Stimulated activated naive CD8-positive, alpha-beta T cell treated with anti-CD3 and anti-CD28 coated beads, Interleukin-15, Interleukin-2, amounts not matched to agents 100 ng/mL and 50 ng/mL, for 24 hours (primary cell): ENCODE results near the gene BPIFB2.
"Not testable (repeated sequence)": the region's sequence is repeated elsewhere in the genome, so short reads cannot be mapped to it uniquely, and the experiment has no call there.

ENCODE experiments used
- H3K27ac Mint-ChIP-seq: one replicate; pipeline ENCODE4 v1.8.0; 2021; ENCODE audit warnings: mild to moderate bottlenecking, mixed read lengths
- H3K27me3 Mint-ChIP-seq: one replicate; pipeline ENCODE4 v1.8.0; 2021; ENCODE audit warnings: mixed read lengths
- H3K36me3 Mint-ChIP-seq: one replicate; pipeline ENCODE4 v1.8.0; 2021; ENCODE audit warnings: low read depth, mixed read lengths
- H3K4me1 Mint-ChIP-seq: one replicate; pipeline ENCODE4 v1.8.0; 2021; ENCODE audit warnings: low read depth, mixed read lengths
- H3K4me3 Mint-ChIP-seq: one replicate; pipeline ENCODE4 v1.8.0; 2021; ENCODE audit warnings: mild to moderate bottlenecking, mixed read lengths
- H3K9me3 Mint-ChIP-seq: one replicate; pipeline ENCODE4 v1.8.0; 2021; ENCODE audit warnings: mixed read lengths

BPIFB2 gene

DNA sequence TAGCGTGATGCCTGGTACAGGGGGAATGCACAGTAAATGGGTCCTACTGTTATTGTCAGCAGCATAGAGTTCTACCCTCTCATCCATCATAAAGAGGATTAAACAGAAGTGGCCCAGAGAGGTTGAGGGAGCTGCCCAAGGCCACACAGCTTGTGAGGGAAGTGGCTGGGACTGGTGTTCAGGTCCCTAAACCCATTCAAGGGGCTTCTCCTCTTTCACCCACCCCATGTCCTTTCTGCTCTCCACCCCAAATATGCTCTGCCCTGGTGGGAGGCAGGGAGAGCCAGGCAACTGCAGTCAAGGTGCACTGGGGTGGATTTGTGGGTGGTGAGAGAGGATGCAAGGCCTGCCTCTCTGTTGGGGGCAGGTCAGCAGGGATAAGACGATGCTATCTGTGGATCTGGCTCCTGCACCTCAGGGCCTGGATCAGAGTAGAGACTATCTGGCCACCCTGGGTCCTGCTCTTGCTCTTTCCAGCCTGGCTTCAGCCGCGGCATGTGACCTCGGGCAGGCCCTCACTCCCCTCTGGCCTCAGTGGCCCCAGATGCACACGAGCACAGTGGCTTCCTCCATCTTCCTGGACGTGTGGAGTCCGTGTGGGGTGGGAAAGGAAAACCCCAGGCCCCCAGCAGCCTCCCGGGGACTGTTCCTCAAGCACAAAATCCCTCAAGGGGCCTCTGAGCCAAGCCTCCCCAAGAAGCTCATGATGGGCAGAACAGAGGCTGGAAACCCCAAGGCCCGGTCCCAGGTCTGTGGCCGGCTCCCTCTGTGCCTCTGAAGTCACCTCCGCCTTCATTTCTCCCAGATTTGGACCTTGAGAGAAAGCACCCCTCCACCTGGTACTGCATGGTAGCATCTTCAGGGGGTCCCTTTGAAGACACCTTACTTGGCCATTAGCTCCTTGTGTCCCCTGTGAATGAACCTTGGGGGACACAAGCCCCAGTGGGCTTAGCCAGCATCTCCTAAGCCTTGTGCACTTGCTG lies 20.6 kb downstream of the BPIFB2 start:
- Mint-ChIP-seq H3K9me3 (peaks cover 1% of the 10 kb centered on the region), H3K27ac (no peak overlapping the region), H3K4me1 (no peaks in the 10 kb centered on the region), H3K4me3 (no peak overlapping the region), H3K36me3 (no peaks in the 10 kb centered on the region), H3K27me3 (no peaks in the 10 kb centered on the region)

DNA sequence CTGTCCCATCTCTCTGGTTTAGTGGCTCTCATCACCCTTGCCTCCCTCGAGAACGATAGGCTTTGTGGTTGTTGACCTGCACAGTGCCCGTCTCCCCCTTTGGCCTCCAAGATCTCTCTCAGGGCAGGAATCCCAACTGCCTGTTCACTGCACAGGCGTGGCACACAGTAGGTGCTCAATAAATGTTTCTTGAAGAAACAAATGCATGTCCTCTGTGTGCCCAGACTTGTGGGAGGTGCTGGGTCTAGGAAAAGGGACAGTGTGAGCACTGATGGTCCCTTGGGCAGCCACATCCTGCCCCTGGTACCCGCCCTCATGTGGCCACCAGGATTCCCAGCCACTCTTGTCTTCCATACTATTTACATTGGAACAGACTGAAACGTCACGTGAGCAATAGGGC lies 21.4 kb downstream of the BPIFB2 start:
- H3K9me3 Mint-ChIP-seq = peaks cover 5% of the 10 kb centered on the region
- H3K4me1 Mint-ChIP-seq = no peaks in the 10 kb centered on the region
- no peak overlapping the region for H3K27ac Mint-ChIP-seq
- no peaks in the 10 kb centered on the region for H3K36me3 Mint-ChIP-seq
- no peaks in the 10 kb centered on the region for H3K27me3 Mint-ChIP-seq
- no peak overlapping the region for H3K4me3 Mint-ChIP-seq

DNA sequence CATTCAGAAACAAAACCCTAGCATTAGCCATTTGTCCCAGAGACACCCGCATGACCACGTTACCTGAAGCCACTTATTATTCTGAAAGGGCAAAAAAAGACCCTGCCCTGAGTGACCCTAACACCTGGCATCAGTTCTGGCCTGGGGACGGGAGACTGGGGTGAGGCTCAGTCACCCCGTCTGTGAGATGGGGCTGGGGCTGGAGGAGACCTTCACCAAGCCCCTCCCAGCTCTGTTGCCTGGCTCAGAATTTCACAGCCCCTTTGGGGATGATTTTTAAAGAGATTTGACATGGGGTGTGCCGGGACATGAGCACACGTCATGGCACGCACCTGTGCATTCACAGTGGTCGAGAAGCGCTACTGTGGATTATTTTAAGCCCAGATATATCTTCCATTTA lies 22.6 kb downstream of the BPIFB2 start:
- H3K4me3 Mint-ChIP-seq = no peak overlapping the region
- no peaks in the 10 kb centered on the region for H3K4me1 Mint-ChIP-seq
- H3K27ac Mint-ChIP-seq = no peak overlapping the region
- no peaks in the 10 kb centered on the region for H3K36me3 Mint-ChIP-seq
- H3K27me3 Mint-ChIP-seq = no peaks in the 10 kb centered on the region
- peaks cover 5% of the 10 kb centered on the region for H3K9me3 Mint-ChIP-seq

DNA sequence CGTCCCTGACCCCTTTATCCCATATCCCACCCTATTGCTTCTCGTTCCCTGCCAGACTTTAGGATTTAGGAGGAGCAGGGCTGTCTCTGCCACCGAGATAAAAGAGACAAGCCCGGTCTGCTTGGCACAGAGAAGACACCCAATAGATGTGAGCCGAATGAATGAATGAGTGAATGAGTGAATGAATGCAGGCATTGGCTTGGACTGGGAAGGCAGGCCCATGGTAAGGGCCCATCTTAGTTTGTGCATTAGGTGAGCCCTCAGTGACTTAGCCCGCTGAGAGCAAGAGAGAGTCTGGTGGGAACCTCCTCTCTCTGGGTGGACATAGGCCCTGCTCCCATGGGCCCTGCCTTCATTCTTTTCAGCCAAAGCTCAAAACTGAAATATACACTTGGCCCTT lies 23.1 kb downstream of the BPIFB2 start:
- Mint-ChIP-seq H3K4me1 (no peaks in the 10 kb centered on the region), H3K27ac (no peak overlapping the region), H3K4me3 (no peak overlapping the region), H3K9me3 (peaks cover 5% of the 10 kb centered on the region), H3K36me3 (no peaks in the 10 kb centered on the region), H3K27me3 (no peaks in the 10 kb centered on the region)

DNA sequence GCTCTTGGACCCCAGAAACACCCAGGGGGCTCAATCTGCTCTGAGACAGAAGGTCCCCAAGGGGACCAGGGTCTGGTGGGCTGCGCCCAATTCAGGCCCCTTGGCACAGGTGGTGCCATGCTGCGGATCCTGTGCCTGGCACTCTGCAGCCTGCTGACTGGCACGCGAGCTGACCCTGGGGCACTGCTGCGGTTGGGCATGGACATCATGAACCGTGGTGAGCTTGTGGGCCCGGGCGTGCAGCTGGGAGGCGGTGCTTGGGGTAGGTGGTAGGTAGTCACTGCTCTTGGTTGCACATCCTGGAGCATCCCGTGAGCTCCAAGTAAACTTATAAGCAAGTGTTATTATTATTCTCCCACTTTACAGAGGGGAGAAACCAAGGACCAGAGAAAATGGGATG lies 24.0 kb downstream of the BPIFB2 start, which contains the start of gene BPIFB6:
TSS of gene BPIFB6 (plus strand) at position 118 of the 400 bp plus-strand sequence. CDS start at position 118, 0 bp downstream.
- no peaks in the 10 kb centered on the region for H3K36me3 Mint-ChIP-seq
- no peaks in the 10 kb centered on the region for H3K27me3 Mint-ChIP-seq
- peaks cover 5% of the 10 kb centered on the region for H3K9me3 Mint-ChIP-seq
- no peak within 1 kb of the TSS for H3K27ac Mint-ChIP-seq
- H3K4me3 Mint-ChIP-seq = no peak within 1 kb of the TSS
- H3K4me1 Mint-ChIP-seq = no peaks in the 10 kb centered on the region

DNA sequence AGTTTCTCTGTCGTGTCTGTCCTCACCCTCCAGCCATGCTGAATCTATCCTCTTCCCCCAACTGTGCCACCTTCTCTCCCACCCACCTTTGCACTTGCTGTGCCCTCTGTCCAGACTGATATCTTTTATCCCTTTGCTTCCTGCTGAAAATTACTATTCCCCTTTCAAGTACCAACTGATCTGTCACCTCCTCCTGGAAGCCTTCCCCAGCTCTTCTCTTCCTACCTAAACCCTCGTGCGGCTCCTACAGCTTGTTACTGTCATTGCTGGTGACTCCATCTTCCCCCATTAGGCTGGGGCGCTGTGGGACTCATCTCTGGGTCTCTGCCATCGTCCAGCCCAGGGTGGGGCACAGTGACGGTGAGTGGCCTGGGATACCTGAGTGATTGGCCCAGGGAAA lies 25.1 kb downstream of the BPIFB2 start:
- H3K4me3 Mint-ChIP-seq = no peak overlapping the region
- no peaks in the 10 kb centered on the region for H3K36me3 Mint-ChIP-seq
- peaks cover 5% of the 10 kb centered on the region for H3K9me3 Mint-ChIP-seq
- no peaks in the 10 kb centered on the region for H3K4me1 Mint-ChIP-seq
- no peaks in the 10 kb centered on the region for H3K27me3 Mint-ChIP-seq
- H3K27ac Mint-ChIP-seq = no peak overlapping the region

DNA sequence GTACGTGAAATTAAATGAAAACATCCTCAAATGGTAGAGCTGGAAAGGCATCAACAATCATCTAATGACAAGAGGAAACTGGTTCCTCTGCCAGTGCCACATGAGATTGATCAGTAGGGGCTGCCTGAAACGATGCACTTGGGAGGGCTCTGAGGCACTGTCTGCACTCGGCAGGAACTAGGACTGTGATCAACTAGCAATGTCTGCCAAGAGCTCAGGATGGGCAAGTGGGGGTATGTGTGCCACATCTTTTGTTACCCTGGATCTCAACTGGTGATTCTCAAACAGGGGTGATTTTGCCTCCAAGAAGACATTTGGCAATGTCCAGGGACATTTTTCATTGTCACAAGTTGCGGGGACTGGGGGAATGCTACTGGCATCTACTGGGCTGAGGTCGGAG lies 25.9 kb downstream of the BPIFB2 start:
- Mint-ChIP-seq H3K27me3 (no peaks in the 10 kb centered on the region), H3K36me3 (no peaks in the 10 kb centered on the region), H3K4me1 (no peaks in the 10 kb centered on the region), H3K27ac (no peak overlapping the region), H3K4me3 (no peak overlapping the region), H3K9me3 (peaks cover 5% of the 10 kb centered on the region)

DNA sequence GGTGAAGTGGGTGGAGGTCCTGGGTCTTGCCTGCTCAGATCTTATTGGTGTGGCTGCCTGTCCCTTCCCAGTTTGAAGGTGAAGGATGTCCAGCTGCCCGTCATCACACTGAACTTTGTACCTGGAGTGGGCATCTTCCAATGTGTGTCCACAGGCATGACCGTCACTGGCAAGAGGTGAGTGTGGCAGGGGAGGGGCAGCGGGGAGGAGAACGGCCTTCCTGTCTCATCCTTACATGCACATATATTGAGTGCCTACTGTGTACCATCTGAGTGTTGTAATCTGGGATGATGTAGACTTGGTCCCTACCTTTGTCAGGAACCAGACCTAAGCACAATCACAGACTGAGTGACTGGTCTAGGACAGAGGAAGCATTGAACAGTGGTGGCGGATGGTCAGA lies 26.6 kb downstream of the BPIFB2 start:
- Mint-ChIP-seq H3K9me3 (peaks cover 5% of the 10 kb centered on the region), H3K4me1 (no peaks in the 10 kb centered on the region), H3K27ac (no peak overlapping the region), H3K36me3 (no peaks in the 10 kb centered on the region), H3K4me3 (no peak overlapping the region), H3K27me3 (no peaks in the 10 kb centered on the region)

DNA sequence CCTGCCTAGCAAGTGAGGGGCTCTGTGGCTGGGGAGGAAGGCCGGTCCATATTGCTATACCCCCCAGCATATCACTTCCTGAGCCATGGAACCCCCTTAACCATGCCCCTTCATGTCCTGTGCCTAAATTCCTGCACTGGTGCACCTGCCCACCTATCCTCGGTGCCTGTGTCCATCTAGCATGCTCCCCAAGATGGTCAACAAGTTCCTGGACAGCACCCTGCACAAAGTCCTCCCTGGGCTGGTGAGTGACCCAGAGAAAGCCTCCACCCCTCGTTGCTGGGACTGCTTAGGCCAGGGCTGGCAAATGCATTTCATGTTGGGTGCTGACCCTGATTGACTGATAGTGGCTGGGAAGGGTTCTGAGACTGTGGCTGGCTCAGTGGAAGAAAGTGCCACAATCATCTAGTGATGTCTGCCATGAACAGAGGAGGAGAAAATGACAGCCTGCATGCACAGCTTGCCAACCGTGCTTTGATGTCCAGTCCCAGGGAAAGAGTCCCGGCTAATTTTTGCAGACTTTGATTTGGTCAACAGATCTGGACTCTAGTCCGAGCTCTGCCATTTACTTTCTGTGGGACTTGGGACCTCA lies 27.5 kb downstream of the BPIFB2 start:
- Mint-ChIP-seq H3K27ac (no peak overlapping the region), H3K27me3 (no peaks in the 10 kb centered on the region), H3K4me3 (no peak overlapping the region), H3K36me3 (no peaks in the 10 kb centered on the region), H3K9me3 (peaks cover 5% of the 10 kb centered on the region), H3K4me1 (no peaks in the 10 kb centered on the region)

DNA sequence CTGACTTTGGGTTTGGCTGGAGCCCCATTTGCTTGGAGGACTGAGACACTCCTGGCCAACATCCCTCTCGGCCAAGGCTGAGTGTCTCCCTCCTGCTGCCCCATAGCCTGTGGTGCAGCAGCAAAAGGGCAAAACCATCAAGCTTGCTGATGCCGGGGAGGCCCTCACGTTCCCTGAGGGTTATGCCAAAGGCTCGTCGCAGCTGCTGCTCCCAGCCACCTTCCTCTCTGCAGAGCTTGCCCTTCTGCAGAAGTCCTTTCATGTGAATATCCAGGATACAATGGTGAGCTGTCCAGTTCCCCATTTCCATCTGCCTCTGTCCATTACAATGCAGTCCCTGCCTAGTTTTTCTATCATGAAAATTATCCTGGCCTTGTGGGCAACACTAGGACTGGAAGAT lies 30.0 kb downstream of the BPIFB2 start:
- no peak overlapping the region for H3K4me3 Mint-ChIP-seq
- no peaks in the 10 kb centered on the region for H3K36me3 Mint-ChIP-seq
- H3K27me3 Mint-ChIP-seq = no peaks in the 10 kb centered on the region
- H3K27ac Mint-ChIP-seq = no peak overlapping the region
- no peaks in the 10 kb centered on the region for H3K4me1 Mint-ChIP-seq
- peaks cover 5% of the 10 kb centered on the region for H3K9me3 Mint-ChIP-seq

DNA sequence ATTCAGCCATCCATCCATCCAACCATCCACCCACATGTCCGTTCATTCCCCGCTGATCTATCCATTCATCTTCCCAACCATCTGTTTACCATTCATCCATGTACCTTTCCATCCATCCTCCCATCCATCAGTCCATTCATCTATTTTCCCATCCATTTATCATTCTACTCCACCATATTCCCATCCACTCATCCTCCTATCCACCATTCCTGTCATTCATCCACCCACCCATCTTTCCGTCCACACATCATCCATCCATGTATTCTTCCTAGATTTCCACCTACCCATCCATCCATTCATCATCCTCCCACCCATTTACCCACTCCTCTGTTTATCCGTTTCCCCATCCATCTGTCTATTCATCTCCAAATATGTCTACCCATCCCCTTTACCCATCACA lies 30.7 kb downstream of the BPIFB2 start:
- Mint-ChIP-seq H3K4me3 (no peak overlapping the region), H3K4me1 (no peaks in the 10 kb centered on the region), H3K27me3 (no peaks in the 10 kb centered on the region), H3K27ac (no peak overlapping the region), H3K36me3 (no peaks in the 10 kb centered on the region), H3K9me3 (peaks cover 2% of the 10 kb centered on the region)

DNA sequence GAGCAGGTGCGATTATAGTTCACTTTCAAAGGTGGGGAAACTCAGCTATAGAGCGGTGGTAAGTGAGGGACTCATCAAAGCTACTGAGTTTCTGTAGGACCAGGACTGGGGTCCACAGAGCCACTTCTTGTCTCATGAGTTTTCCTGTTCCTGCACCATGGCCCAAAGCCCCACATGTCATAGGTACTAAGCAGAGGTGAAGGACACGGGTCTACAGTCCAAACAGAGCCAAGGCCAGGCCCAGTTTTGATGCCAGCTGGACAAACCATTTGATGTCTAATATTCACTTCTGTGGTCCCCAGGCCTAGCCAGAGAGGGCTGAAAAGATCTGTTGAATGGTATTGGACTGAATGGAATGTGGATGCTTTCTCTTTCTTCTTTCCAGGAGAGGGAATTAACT lies 34.9 kb downstream of the BPIFB2 start:
- no peaks in the 10 kb centered on the region for H3K27me3 Mint-ChIP-seq
- H3K9me3 Mint-ChIP-seq = peaks cover 13% of the 10 kb centered on the region
- no peak overlapping the region for H3K27ac Mint-ChIP-seq
- peaks cover 9% of the 10 kb centered on the region for H3K36me3 Mint-ChIP-seq
- H3K4me3 Mint-ChIP-seq = no peak overlapping the region
- no peaks in the 10 kb centered on the region for H3K4me1 Mint-ChIP-seq

DNA sequence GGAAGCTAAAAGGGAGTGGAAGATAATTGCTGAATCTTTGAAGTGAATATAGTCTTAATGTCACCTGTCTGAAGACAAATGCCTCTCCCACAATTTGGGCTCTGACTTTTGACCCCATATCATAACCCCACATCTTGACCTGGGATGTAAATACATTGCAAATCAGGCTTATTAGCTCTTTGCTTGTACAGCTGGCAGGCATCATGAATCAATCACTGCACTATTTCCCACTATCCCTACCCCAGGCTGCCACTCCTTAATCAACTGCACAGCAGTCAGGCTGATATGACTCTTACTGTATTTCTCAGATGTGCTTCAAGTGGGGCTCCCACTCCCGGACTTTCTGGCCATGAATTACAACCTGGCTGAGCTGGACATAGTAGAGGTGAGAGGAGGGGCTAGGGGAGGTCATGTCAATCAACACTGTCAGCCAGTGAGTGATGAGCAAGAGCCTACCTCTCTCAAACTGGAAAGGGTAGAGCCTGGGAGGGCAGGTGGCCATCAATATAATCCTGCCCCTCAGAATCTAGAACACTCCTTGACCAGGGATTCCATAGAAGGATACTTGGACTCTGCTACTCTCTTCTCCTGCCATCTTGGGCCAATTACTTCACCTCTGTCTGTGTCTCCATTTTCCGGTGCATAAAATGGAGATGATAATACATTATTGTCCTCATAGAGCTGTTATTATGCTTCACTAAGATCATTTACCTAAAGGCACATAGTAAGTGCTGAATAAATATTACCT lies 35.7 kb downstream of the BPIFB2 start:
- Mint-ChIP-seq H3K36me3 (peaks cover 9% of the 10 kb centered on the region), H3K4me3 (no peak overlapping the region), H3K27ac (no peak overlapping the region), H3K9me3 (peaks cover 13% of the 10 kb centered on the region), H3K27me3 (no peaks in the 10 kb centered on the region), H3K4me1 (no peaks in the 10 kb centered on the region)

DNA sequence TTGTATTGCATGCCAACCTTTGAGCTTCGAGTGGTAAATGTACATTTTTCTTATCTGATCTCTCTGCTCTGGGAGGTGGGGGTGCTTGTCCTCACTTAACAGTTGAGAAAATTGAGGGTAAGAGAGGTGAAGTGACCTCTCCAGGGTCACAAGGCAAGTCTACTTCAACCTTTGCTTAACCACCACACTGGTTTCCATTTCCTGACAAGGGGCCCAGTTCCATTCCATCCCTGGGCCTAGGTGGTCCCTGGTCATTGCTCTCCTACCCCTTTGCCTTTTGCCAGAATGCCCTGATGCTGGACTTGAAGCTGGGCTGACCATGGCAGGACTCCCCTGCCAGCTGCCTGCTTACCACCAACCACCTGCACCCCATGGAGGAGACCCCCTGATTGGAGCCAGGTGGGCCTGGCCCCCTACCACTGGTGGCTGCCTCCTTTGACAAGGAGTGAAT lies 36.3 kb downstream of the BPIFB2 start:
- Mint-ChIP-seq H3K9me3 (peaks cover 13% of the 10 kb centered on the region), H3K27me3 (no peaks in the 10 kb centered on the region), H3K27ac (no peak overlapping the region), H3K4me1 (no peaks in the 10 kb centered on the region), H3K4me3 (no peak overlapping the region), H3K36me3 (peaks cover 9% of the 10 kb centered on the region)

DNA sequence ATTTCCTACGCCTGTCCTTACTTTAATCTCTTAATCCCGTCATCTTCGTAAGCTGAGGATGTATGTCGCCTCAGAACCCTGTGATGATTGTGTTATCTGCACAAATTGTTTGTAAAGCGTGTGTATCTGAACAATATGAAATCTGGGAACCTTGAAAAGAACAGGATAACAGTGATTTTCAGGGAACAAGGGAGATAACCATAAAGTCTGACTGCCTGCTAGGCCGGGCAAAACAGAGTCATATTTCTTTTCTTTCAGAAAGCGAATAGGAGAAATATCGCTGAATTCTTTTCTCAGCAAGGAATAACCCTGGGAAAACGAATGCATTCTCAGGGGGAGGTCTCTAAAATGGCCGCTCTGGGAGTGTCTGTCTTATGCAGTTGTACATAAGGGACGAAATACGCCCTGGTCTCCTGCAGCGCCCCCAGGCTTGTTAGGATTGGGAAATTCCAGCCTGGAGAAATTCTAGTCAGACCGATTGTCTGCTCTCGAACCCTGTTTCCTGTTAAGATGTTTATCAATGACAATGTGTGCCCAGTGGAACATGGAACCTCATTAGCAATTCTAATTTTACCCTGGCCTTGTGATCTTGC lies 37.7 kb downstream of the BPIFB2 start:
- H3K4me3 Mint-ChIP-seq, H3K36me3 Mint-ChIP-seq, H3K27ac Mint-ChIP-seq, H3K4me1 Mint-ChIP-seq, H3K27me3 Mint-ChIP-seq: not testable (repeated sequence)
- H3K9me3 Mint-ChIP-seq = peaks cover 13% of the 10 kb centered on the region
